Measurements from ENCODE around the gene EML4. TPM values are rescaled to one million over a fixed set of nuclear protein-coding genes. Genes with fewer than 3 reads are reported as not detected.

Gene EML4
- total and polyA plus RNA-seq, 2 of the 13 experiments (the other 11 are each of a cell fraction or from before 2014, with no cell fraction given) = 243 to 476 TPM

DNA sequence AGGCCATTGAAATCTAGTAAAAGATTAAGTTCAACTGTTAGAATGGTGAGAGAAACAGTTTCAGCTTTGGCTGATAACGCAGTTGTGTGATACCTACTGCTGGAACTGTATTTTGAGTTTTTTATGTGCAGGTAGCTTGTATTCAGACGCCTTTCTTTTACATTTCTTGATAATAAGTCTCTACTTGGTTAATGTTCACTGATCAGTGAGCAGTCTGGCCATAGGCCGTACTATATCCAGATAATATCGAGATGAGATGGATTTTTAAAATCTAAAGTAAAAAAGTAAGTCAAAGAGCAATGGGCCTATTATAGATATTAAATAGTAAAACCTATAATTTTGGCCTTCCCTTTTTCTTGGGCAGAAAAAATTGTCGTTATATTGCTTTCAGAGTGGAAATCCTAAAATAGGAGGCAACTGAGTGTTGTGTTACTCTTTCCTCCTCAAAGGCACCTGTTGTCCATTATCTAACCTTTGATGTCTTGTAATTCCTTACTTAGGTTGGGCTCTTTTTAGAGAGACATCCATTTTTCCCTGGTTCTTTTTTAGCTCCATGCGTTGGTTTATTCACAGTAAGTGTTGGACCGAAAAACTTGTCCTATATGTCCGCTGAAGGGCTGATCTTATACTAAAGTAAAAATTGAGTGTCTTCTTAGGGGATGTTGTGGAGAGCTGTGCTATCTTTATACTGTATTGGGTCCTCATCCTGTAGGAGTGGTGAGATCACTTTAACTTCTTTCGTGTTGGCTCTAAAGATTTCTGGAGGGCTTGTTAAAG, 1.7 kb downstream of the EML4 start (continued):
- TF ChIP-seq HMG20B (CRISPR knock-in tag; conservative IDR thresholded peaks at IDR 0.05) (no peak), GABPA (IDR thresholded peaks at IDR 0.05; ENCODE audit: low read depth, low read length) (no peak), GABPA (CRISPR knock-in tag; IDR thresholded peaks at IDR 0.05; ENCODE audit: low read depth) (no peak), SRSF9 (IDR thresholded peaks at IDR 0.05; ENCODE audit: borderline replicate concordance, insufficient read depth, low read depth, low read length, poor library complexity, severe bottlenecking) (no peak), ZNF33A (CRISPR knock-in tag; IDR thresholded peaks at IDR 0.05; ENCODE audit: borderline replicate concordance) (0 out of 2 replicates have a peak, but pooled peaks have one; percentile 21), ZNF670 (CRISPR knock-in tag; IDR thresholded peaks at IDR 0.05; ENCODE audit: borderline replicate concordance) (0 out of 2 replicates have a peak, but pooled peaks have one; percentile 65), ZNF850 (CRISPR knock-in tag; conservative IDR thresholded peaks at IDR 0.05) (no peak), MED8 (CRISPR knock-in tag; IDR thresholded peaks at IDR 0.05; ENCODE audit: insufficient replicate concordance) (peak; percentile 41), HOXA5 (CRISPR knock-in tag; IDR thresholded peaks at IDR 0.05) (no peak), ATF1 (CRISPR knock-in tag; IDR thresholded peaks at IDR 0.05) (0 out of 2 replicates have a peak, but pooled peaks have one; percentile 22), SP1 (IDR thresholded peaks at IDR 0.05) (no peak), SP1 (CRISPR knock-in tag; IDR thresholded peaks at IDR 0.05) (no peak), ZNF510 (CRISPR knock-in tag; IDR thresholded peaks at IDR 0.05; ENCODE audit: low read depth) (no peak), CHD2 (IDR thresholded peaks at IDR 0.05; ENCODE audit: low read depth, low read length) (no peak), POLR2AphosphoS5 (IDR thresholded peaks at IDR 0.05; ENCODE audit: low read depth, low read length) (0 out of 2 replicates have a peak, but pooled peaks have one; percentile 9), MAZ (IDR thresholded peaks at IDR 0.05; ENCODE audit: borderline replicate concordance, low read depth, low read length) (no peak), MAZ (CRISPR knock-in tag; IDR thresholded peaks at IDR 0.05; ENCODE audit: low read depth) (no peak), RBFOX2 (IDR thresholded peaks at IDR 0.05; ENCODE audit: low read depth, low read length) (peak; percentile 76), ELF3 (CRISPR knock-in tag; IDR thresholded peaks at IDR 0.05) (0 out of 2 replicates have a peak, but pooled peaks have one; percentile 10), POLR2A (IDR thresholded peaks at IDR 0.05; ENCODE audit: insufficient read depth in 1 of 2, low read depth in 2 of 2, low read length in 2 of 2) (no peak)
- TF ChIP-seq, protein P1, sequence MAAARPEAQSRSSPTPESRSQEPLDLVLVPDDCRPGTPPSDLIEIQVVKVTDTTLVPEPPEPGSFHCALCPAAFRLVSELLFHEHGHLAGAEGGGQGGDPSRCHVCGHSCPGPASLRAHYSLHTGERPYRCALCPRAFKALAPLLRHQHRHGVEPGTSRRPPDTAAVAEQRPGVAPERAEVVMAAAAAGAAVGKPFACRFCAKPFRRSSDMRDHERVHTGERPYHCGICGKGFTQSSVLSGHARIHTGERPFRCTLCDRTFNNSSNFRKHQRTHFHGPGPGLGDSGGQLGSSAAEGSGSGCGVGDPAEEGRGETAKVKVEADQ (CRISPR knock-in tag; IDR thresholded peaks at IDR 0.05; ENCODE audit: borderline replicate concordance) = 0 out of 2 replicates have a peak, but pooled peaks have one; percentile 17

Data from HepG2 (cell line).